Stomach (tissue), 4 donors: ENCODE results near the gene WDR35.

Experiments
- EP300 ChIP-seq: sonication (generic); formaldehyde crosslinking; IDR thresholded peaks from one replicate; pipeline ENCODE4 v1.6.1; 2017; ENCODE audit warnings: antibody characterized with exemption
- POLR2A ChIP-seq, 4 donors: fragments of 450-650 bp; IDR thresholded peaks; one replicate each; pipeline ENCODE4 v1.6.1; 2016; ENCODE audit warnings: antibody characterized with exemption in 4 of 4, control low read depth in 2 of 4, mild to moderate bottlenecking in 1 of 4, moderate library complexity in 1 of 4

- TF ChIP-seq EP300 (no peak), POLR2A (IDR thresholded peaks at IDR 0.05) (no peak)
Measured at GRCh38 chr2:20021405-20022009, 31.6 kb upstream of the WDR35 start.
